GM19455 (cell line): ENCODE results near the gene GOLGA2.

Experiments
- ATAC-seq: cut with Tn5 transposase; IDR thresholded peaks from one replicate; pipeline ENCODE4 v1.9.1; 2021; ENCODE audit not compliant: unreplicated experiment

Gene GOLGA2

DNA sequence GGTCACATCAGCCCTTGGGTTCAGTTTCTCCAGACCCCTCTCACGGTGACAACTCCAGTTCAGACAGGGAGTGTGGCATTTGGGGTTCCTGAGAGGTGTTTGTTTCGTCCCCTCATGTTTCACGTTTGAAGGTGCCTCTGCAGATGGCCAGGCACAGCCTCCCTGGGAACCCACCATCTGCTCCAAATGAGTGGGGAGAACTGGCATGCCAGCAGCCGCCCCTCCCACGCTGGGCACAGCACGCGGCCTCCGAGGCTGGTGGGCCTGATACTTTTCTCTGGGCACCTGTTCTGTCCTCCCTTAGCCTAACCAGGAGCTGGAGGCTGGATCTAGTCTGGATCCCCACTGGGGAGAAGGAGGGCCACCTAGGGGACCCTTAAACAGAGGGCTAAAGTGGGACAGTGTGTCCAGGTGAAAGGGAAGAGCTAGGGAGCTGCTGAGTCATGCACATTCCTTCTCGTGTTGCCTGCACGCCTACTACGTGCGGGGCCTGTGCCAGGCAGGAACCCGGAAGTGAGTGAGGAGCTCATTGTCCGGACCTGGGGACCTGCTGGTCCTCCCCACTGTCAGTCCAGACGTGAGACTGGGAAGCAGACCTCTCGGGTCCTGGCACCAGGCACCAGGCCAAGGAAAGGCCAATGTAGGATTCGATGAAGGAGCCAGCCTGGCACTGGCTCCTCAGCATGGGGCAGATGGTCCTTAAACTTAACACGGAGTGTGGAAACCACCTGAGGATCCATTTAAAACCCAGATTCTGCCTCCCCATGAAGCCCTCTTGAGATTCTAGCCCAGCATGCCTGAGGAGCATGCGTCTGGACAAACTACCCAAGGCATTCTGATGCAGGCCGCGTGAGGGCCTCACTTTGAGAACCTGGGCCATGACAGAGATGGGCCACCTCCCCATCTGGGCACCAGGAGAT is 61.0 kb downstream of the GOLGA2 start:
- no peak for ATAC-seq

DNA sequence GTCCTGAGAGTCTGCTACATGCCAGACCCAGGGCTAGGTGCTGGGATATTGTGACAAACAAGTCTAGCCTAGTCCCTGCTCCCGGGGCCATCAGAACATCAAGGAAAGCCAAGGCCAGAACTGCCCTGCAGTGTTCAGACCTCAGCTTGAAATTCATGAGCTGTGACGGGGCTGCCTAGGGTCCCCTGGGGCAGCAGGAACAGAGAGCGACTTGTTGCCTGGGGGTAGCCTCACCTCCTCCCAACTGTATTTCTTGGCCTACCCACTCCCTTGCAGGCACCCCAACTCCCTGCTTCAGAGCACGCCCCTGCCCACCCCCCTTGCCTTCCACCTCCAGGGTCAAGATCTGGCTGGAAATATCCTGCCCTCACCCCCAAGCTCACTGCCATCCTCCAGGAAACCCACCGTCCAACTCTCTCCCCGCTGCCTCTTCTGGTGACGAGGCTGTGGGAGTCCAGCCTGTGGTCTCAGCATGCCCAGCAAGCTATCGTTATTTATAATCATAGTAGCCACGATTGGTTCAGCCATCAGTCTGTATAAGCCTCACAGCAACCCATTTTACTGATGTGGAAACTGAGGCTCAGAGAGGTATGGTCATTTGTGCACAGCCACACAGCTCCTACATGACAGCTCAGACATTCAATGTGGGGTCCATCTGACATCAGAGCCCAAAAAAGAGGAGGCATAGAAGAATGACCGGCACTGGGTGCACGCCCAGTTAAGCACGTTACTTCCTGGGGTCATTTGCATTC is 61.9 kb downstream of the GOLGA2 start:
- ATAC-seq = no peak

DNA sequence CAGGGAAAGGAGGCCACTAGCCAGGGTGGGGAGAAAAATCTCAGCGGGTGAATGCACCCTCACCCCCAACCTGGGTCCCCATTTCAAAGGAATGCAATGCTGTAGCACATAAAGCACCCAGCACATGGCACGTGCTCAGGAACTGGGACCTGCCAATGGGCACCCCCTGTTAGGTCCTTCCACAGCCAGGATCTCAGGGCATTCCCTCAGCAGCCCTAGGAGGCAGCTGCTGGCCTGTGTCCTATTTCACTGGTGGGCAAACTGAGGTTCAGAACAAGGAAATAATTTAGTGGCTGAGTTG is 63.9 kb downstream of the GOLGA2 start:
- ATAC-seq = no peak

DNA sequence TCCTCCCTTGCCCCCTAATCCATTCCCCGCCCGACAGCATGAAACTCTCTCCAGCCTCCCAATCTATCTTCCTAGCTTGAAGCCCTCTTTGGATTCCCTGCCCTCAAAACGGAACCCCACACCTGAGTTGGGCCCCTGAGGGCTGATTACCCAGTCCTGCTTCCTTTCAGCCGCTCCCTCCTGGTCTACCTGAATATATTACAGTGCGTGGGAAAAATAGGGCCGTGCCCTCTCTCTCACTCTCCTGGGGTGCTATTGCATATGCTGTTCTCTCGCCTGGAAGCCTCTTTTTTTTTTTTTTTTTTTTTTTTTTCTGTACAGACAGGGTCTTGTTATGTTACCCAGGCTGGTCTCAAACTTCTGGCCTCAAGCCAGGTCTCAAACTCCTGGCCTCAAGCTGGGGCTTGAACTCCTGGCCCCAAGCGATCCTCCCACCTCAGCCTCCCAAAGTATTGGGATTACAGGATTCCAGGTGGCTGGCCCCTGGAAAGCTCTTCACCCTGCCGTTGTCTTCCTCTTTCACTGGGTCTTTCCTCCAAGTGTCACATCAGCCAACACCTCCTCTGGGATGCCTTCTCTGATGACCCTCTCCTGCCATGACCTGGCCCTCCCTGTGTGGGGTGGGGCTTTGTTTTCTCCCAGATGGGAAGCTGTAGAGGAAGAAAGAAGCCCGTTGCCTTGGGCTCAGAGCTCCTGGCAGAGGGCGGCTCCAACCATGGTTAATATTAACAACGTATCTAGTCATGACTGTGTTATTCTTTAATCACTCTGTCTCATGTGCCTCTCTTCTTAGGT is 64.4 kb downstream of the GOLGA2 start:
- no peak for ATAC-seq

DNA sequence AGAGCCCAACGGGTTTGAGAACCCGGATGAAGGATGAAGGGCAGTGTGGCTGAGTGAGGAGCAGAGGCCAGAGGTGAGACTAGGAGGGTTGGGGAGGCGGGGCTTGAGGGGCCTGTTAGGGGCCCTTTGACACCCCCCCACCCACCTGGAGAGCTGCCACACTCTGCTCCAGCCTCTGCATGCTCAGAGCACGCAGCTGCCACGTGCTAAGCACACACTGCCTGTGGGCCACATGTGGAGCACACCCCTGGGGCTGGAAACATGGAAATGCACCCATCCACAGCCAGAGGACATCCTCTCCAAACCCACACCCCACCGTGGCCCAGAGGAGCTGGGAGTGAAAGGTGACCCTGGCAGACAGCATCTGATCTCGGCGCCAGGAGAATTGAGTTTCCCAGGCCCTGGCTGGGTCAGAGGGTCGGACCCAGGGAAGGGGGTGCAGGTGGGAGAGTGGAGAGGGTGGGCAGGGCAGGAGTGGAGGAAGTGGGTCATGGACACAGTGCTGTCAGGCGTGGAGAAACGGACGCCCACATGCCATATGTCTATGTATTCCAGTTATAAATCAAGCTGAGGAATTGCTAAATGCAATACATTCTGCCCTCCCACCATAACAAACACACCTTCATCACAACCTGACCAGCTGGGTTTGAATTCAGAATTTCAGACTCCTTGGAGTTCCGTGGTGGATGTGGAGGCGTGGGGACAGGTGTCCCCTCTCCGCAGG is 66.7 kb downstream of the GOLGA2 start:
- ATAC-seq = no peak

DNA sequence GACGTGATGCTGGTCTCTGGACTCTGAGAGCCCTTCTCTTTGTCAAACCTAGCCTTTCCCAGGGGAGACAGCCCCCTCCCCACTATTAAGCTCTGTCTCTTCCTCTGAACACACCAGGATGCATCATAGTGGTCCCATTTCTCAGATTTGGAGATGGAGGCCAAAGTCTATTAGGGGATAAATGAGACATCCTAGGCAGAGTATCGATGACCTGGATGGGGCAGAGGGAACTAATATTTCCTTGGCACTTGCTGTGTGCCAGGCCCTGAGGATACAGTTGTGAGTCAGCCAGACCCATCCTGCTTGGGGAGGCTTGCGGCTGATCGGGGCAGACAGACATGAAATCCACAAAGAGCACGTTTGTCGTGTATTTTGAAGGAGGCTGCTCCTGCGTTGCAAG is 67.4 kb downstream of the GOLGA2 start:
- ATAC-seq = no peak

DNA sequence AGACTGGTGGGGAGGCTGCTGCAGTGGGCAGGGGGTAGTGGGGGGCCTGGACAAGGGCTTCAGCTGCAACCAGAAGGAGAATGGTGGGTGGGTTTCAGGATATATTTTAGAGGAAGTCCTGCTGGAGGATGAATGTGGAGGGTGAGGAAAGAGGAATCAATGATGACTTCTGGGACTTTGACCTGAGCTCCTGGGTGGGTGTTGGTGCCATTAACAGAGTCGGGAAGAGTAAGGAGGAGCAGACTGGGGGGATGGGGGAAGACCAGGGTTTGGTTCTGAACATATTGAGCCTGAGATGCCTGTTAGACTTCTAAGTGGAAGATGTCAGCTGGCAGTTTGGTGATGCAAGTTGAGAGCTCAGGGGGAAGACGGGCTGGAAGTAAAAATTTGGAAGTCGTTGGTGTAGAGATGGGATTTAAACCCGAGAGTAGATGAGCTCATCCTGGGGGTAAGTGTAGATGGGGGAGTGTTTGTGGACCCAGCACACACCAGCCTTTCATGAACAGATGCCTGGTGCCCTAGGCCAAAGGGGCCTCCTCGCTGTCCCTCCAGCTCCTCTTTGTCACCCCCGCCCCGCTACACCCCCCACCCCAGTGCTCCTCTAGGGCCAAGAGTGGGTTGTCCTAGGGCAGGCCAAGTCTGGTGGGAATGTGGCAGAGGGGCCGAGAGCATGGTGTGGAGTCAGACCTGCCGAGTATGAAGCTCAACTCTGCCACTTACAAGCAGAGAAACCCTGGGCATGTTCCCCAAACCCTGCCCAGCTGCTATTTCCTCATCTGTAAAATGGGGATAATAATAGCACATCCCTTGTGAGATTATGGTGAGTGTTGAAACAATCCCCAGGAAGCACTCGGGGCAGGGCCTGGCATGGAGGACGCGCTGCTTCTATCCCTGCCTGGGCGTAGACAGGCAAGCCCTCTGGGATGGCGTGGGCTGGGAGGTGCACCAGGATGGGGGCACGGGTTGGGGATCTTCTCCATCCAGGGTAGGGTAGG is 68.6 kb downstream of the GOLGA2 start:
- no peak for ATAC-seq

DNA sequence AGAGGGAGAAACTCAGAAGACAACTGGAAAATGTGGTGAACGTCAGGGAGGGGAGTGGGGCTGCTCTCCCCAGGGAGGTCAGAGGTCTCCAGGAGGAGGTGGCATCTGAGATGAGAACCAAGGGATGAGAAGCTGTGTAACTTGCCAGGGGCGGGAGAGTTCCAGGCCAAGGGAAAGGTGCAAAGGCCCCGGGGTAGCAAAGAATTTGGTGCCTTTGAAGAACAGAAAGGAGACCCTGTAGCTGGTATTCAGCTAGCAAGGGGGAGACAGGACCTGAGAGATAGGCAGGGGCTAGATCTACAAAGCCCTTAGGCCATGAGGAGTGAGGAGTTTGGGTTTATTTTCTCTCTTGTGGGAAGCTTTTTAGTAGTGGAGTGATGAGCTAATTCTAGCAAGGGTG is 69.3 kb downstream of the GOLGA2 start:
- ATAC-seq = no peak
